SK-N-SH treated with all-trans-retinoic acid at 6 μM for 48 hours (cell line): ENCODE results near the gene ERG.

Experiments
- ATAC-seq: fragments of 200-7000 bp; cut with Tn5 transposase; 3 replicates; pipeline ENCODE4 v1.9.1; 2020; ENCODE audit warnings: mild to moderate bottlenecking, moderate library complexity
- BACH2 ChIP-seq: fragments of 250-450 bp; sonication (Bioruptor Pico); IDR thresholded peaks from 2 replicates; pipeline ENCODE4 v1.9.0; 2021; ENCODE audit warnings: mild to moderate bottlenecking, borderline replicate concordance
- CSDC2 ChIP-seq: fragments of 250-450 bp; sonication (Bioruptor Pico); IDR thresholded peaks from 2 replicates; pipeline ENCODE4 v1.5.0; 2020; ENCODE audit warnings: mild to moderate bottlenecking, moderate library complexity
- ESRRG ChIP-seq: fragments of 250-450 bp; sonication (Bioruptor Pico); IDR thresholded peaks from 2 replicates; pipeline ENCODE4 v1.6.1; 2021; ENCODE audit warnings: mild to moderate bottlenecking
- GLIS3 ChIP-seq: fragments of 250-450 bp; sonication (Bioruptor Pico); IDR thresholded peaks from 2 replicates; pipeline ENCODE4 v1.5.0; 2020; ENCODE audit warnings: mild to moderate bottlenecking, moderate library complexity
- ISL1 ChIP-seq: fragments of 250-450 bp; sonication (Bioruptor Pico); IDR thresholded peaks from 2 replicates; pipeline ENCODE4 v2.1.2; 2022; ENCODE audit warnings: mild to moderate bottlenecking, moderate library complexity
- OSR1 ChIP-seq: fragments of 250-450 bp; sonication (Bioruptor Pico); IDR thresholded peaks from 2 replicates; pipeline ENCODE4 v1.8.0; 2022; ENCODE audit warnings: moderate library complexity, mild to moderate bottlenecking, inconsistent platforms
- RARB ChIP-seq: fragments of 250-450 bp; sonication (Bioruptor Pico); IDR thresholded peaks from 2 replicates; pipeline ENCODE4 v1.8.0; 2021; ENCODE audit warnings: mild to moderate bottlenecking, moderate library complexity
- SNAI2 ChIP-seq: fragments of 250-450 bp; sonication (Bioruptor Pico); IDR thresholded peaks from 2 replicates; pipeline ENCODE4 v1.5.0; 2020; ENCODE audit warnings: mild to moderate bottlenecking, moderate library complexity
- TCF4 ChIP-seq: fragments of 250-450 bp; sonication (Bioruptor Pico); IDR thresholded peaks from 2 replicates; pipeline ENCODE4 v1.8.0; 2021; ENCODE audit warnings: mild to moderate bottlenecking, moderate library complexity, borderline replicate concordance
- TOX ChIP-seq: fragments of 250-450 bp; sonication (Bioruptor Pico); IDR thresholded peaks from 2 replicates; pipeline ENCODE4 v1.8.0; 2021; ENCODE audit warnings: mild to moderate bottlenecking, moderate library complexity, borderline replicate concordance
- ZC3H10 ChIP-seq: fragments of 250-450 bp; sonication (Bioruptor Pico); IDR thresholded peaks from 2 replicates; pipeline ENCODE4 v1.5.1; 2021; ENCODE audit warnings: mild to moderate bottlenecking, moderate library complexity
- ZFP3 ChIP-seq: fragments of 250-450 bp; sonication (Bioruptor Pico); IDR thresholded peaks from 2 replicates; pipeline ENCODE4 v1.5.0; 2020; ENCODE audit warnings: mild to moderate bottlenecking, moderate library complexity
- ZFP30 ChIP-seq: fragments of 450-650 bp; formaldehyde crosslinking; IDR thresholded peaks from 2 replicates; pipeline ENCODE4 v1.5.0; 2022; ENCODE audit warnings: mild to moderate bottlenecking, moderate library complexity
- ZNF565 ChIP-seq: fragments of 450-650 bp; formaldehyde crosslinking; conservative IDR thresholded peaks from 2 replicates; pipeline ENCODE4 v1.5.0; 2020; ENCODE audit warnings: low read depth, mild to moderate bottlenecking, moderate library complexity
- ZNF70 ChIP-seq: fragments of 450-650 bp; formaldehyde crosslinking; IDR thresholded peaks from 2 replicates; pipeline ENCODE4 v1.5.0; 2020; ENCODE audit warnings: mild to moderate bottlenecking, moderate library complexity
- ZNF8 ChIP-seq: fragments of 450-650 bp; formaldehyde crosslinking; IDR thresholded peaks from 2 replicates; pipeline ENCODE4 v1.5.0; 2020; ENCODE audit warnings: mild to moderate bottlenecking, moderate library complexity
- TF ChIP-seq, protein P1 (sequence below): fragments of 250-450 bp; sonication (Bioruptor Pico); IDR thresholded peaks from 2 replicates; pipeline ENCODE4 v1.5.1; 2021; ENCODE audit warnings: mild to moderate bottlenecking, moderate library complexity
- TF ChIP-seq, protein P2 (sequence below): fragments of 250-450 bp; sonication (Bioruptor Pico); IDR thresholded peaks from 2 replicates; pipeline ENCODE4 v1.8.0; 2020; ENCODE audit warnings: mild to moderate bottlenecking, moderate library complexity, borderline replicate concordance
- TF ChIP-seq, protein P3 (sequence below): fragments of 250-450 bp; sonication (Bioruptor Pico); IDR thresholded peaks from 2 replicates; pipeline ENCODE4 v1.8.0; 2021; ENCODE audit warnings: low read depth, mild to moderate bottlenecking, moderate library complexity, borderline replicate concordance
- TF ChIP-seq, protein P4 (sequence below): fragments of 250-450 bp; sonication (Bioruptor Pico); IDR thresholded peaks from 2 replicates; pipeline ENCODE4 v1.5.1; 2020; ENCODE audit warnings: low read depth, mild to moderate bottlenecking, moderate library complexity
- TF ChIP-seq, protein P5 (sequence below): fragments of 250-450 bp; sonication (Bioruptor Pico); IDR thresholded peaks from 2 replicates; pipeline ENCODE4 v1.5.0; 2020; ENCODE audit warnings: mild to moderate bottlenecking, moderate library complexity

Gene ERG

DNA sequence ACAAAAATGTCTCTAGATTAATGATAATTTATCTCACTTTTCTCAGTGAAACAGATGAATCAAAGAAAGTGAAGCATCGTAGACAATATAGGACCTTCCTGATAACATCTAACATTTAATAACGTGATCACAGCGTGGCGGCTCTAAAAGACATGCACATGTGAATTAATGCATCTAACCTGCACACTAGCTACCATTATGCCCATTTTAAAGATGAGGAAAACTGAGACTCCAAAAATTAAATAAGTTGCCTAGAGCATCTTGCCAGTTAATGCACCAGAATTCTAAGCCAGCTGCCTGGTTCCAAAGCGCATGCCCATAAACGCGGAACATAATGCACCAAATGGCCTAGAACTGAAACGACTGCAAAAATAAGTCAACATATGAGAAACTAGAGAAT is 23.5 kb downstream of the ERG start:
- TF ChIP-seq TOX (CRISPR knock-in tag) (no peak), ESRRG (CRISPR knock-in tag) (no peak), SNAI2 (CRISPR knock-in tag) (no peak), GLIS3 (CRISPR knock-in tag) (no peak)
- no peak for ATAC-seq

DNA sequence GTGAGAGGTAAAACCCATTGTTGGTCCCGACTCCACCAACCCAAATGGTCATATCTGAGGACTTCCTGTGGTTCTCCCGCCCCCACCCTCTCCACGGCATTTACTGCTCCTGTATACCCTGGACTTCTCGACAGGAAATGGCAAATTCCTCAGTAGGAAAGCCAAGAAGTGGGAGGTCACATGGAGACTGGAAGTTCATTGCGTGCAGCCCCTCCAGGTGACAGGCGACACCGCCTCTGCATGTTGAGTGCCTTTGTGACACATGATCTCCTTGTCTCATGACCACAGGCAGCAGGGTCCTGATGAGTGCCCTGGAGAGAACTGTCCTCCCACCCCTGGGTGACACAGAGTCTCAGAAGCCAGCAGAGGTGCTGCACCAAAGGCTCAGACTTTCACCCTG is 24.2 kb downstream of the ERG start:
- TF ChIP-seq ZFP3 (no peak), TCF4 (CRISPR knock-in tag) (no peak), BACH2 (CRISPR knock-in tag) (no peak), TOX (CRISPR knock-in tag) (no peak), CSDC2 (CRISPR knock-in tag) (no peak)
- TF ChIP-seq, protein P1, sequence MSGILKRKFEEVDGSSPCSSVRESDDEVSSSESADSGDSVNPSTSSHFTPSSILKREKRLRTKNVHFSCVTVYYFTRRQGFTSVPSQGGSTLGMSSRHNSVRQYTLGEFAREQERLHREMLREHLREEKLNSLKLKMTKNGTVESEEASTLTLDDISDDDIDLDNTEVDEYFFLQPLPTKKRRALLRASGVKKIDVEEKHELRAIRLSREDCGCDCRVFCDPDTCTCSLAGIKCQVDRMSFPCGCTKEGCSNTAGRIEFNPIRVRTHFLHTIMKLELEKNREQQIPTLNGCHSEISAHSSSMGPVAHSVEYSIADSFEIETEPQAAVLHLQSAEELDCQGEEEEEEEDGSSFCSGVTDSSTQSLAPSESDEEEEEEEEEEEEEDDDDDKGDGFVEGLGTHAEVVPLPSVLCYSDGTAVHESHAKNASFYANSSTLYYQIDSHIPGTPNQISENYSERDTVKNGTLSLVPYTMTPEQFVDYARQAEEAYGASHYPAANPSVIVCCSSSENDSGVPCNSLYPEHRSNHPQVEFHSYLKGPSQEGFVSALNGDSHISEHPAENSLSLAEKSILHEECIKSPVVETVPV: no peak
- TF ChIP-seq, protein P2, sequence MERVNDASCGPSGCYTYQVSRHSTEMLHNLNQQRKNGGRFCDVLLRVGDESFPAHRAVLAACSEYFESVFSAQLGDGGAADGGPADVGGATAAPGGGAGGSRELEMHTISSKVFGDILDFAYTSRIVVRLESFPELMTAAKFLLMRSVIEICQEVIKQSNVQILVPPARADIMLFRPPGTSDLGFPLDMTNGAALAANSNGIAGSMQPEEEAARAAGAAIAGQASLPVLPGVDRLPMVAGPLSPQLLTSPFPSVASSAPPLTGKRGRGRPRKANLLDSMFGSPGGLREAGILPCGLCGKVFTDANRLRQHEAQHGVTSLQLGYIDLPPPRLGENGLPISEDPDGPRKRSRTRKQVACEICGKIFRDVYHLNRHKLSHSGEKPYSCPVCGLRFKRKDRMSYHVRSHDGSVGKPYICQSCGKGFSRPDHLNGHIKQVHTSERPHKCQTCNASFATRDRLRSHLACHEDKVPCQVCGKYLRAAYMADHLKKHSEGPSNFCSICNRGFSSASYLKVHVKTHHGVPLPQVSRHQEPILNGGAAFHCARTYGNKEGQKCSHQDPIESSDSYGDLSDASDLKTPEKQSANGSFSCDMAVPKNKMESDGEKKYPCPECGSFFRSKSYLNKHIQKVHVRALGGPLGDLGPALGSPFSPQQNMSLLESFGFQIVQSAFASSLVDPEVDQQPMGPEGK (CRISPR knock-in tag): no peak
- no peak for ATAC-seq

DNA sequence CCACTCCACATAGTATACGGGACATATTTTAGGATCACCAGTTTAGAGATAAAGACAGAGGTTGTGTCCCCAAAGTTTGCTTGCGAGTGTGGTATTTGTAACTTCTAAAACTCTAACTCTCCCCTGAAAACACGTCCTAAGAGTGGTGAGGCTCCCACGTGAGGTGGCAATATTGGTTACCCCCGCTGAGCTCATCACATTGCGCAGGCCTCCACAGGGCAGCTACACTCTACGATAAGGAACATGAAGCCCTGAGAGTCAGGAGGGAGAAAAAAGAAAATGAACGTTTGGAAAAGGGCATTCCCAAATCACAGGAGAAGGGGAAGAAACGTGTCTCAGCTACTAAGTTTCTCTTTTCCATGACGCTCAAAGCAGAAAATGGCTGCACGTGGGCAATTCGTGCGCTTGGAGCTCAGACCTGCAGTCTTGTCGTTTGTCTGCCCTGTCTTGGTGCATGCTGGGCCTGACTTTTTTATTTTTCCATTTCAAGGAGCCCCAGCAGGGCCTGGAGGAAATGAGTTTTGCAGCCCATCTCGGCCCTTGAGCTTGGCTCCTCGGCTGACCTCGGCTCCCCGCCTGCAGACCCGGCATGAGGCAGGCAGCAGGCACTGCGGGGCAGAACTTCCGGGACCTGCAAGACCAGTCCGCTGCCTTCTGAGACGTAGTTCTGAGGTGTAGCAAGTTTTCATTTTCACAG is 25.7 kb downstream of the ERG start:
- no peak for ATAC-seq

DNA sequence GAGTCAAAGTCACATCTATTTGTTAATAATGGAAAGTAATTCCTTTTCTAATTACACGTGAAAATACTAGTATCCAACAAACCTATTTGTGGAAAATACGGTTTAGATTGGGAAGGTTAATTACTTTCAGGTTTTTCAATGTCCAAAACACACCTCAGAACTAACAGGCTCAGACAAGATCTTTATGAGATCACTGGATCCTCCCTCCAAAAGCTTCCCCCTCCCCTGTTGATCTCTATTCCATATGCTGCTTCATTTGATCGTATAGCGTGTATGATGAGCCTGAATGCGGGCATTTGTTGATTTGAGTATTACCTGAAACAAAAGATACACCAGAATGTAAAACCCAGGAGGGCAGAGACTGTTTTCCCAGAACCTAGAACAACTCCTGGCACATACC is 26.5 kb downstream of the ERG start:
- TF ChIP-seq ZFP3: no peak
- no peak for TF ChIP-seq OSR1 (CRISPR knock-in tag)
- TF ChIP-seq, protein P3, sequence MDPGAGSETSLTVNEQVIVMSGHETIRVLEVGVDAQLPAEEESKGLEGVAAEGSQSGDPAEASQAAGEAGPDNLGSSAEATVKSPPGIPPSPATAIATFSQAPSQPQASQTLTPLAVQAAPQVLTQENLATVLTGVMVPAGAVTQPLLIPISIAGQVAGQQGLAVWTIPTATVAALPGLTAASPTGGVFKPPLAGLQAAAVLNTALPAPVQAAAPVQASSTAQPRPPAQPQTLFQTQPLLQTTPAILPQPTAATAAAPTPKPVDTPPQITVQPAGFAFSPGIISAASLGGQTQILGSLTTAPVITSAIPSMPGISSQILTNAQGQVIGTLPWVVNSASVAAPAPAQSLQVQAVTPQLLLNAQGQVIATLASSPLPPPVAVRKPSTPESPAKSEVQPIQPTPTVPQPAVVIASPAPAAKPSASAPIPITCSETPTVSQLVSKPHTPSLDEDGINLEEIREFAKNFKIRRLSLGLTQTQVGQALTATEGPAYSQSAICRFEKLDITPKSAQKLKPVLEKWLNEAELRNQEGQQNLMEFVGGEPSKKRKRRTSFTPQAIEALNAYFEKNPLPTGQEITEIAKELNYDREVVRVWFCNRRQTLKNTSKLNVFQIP (CRISPR knock-in tag): no peak
- TF ChIP-seq TOX (CRISPR knock-in tag): no peak
- TF ChIP-seq, protein P4, sequence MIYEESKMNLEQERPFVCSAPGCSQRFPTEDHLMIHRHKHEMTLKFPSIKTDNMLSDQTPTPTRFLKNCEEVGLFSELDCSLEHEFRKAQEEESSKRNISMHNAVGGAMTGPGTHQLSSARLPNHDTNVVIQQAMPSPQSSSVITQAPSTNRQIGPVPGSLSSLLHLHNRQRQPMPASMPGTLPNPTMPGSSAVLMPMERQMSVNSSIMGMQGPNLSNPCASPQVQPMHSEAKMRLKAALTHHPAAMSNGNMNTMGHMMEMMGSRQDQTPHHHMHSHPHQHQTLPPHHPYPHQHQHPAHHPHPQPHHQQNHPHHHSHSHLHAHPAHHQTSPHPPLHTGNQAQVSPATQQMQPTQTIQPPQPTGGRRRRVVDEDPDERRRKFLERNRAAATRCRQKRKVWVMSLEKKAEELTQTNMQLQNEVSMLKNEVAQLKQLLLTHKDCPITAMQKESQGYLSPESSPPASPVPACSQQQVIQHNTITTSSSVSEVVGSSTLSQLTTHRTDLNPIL (CRISPR knock-in tag): no peak
- TF ChIP-seq, protein P5, sequence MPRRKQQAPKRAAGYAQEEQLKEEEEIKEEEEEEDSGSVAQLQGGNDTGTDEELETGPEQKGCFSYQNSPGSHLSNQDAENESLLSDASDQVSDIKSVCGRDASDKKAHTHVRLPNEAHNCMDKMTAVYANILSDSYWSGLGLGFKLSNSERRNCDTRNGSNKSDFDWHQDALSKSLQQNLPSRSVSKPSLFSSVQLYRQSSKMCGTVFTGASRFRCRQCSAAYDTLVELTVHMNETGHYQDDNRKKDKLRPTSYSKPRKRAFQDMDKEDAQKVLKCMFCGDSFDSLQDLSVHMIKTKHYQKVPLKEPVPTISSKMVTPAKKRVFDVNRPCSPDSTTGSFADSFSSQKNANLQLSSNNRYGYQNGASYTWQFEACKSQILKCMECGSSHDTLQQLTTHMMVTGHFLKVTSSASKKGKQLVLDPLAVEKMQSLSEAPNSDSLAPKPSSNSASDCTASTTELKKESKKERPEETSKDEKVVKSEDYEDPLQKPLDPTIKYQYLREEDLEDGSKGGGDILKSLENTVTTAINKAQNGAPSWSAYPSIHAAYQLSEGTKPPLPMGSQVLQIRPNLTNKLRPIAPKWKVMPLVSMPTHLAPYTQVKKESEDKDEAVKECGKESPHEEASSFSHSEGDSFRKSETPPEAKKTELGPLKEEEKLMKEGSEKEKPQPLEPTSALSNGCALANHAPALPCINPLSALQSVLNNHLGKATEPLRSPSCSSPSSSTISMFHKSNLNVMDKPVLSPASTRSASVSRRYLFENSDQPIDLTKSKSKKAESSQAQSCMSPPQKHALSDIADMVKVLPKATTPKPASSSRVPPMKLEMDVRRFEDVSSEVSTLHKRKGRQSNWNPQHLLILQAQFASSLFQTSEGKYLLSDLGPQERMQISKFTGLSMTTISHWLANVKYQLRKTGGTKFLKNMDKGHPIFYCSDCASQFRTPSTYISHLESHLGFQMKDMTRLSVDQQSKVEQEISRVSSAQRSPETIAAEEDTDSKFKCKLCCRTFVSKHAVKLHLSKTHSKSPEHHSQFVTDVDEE (CRISPR knock-in tag): no peak
- TF ChIP-seq ZFP30 (CRISPR knock-in tag): no peak
- TF ChIP-seq, protein P1: no peak
- TF ChIP-seq ZNF8 (CRISPR knock-in tag): no peak
- TF ChIP-seq SNAI2 (CRISPR knock-in tag): no peak
- no peak for TF ChIP-seq TCF4 (CRISPR knock-in tag)
- TF ChIP-seq ZNF70: no peak
- TF ChIP-seq GLIS3 (CRISPR knock-in tag): no peak
- no peak for TF ChIP-seq ISL1 (CRISPR knock-in tag)
- TF ChIP-seq, protein P2 (CRISPR knock-in tag): no peak
- TF ChIP-seq RARB (CRISPR knock-in tag): no peak
- TF ChIP-seq ZNF565 (CRISPR knock-in tag): no peak
- no peak for TF ChIP-seq BACH2 (CRISPR knock-in tag)
- TF ChIP-seq ZC3H10 (CRISPR knock-in tag): no peak
- ATAC-seq: no peak

More for the DNA sequence above, 25.7 kb downstream of the ERG start:
- TF ChIP-seq TCF4 (CRISPR knock-in tag): no peak
- TF ChIP-seq ZFP30 (CRISPR knock-in tag): no peak
